Measurements from ENCODE around the gene BLCAP. TPM values are rescaled to one million over a fixed set of nuclear protein-coding genes. Genes with fewer than 3 reads are reported as not detected.

The BLCAP gene
- total RNA-seq, 1 donor from 2014 or later: 178 TPM

GRCh38 chr20:37513779-37514359 is 13.8 kb downstream of the BLCAP start:
- H3K4me1 Mint-ChIP-seq (ENCODE audit: unreplicated experiment): peaks cover 41% of the 10 kb centered on the region
- no peak for DNase-seq (ENCODE audit: low spot score)
- H3K27me3 Mint-ChIP-seq (ENCODE audit: unreplicated experiment): peaks cover 5% of the 10 kb centered on the region
- H3K4me3 Mint-ChIP-seq (ENCODE audit: unreplicated experiment): no peak overlapping the region
- H3K36me3 Mint-ChIP-seq (ENCODE audit: low read depth, unreplicated experiment): peaks cover 48% of the 10 kb centered on the region
- TF ChIP-seq CTCF (IDR thresholded peaks at IDR 0.05; ENCODE audit: unreplicated experiment): no peak
- H3K27ac Mint-ChIP-seq (ENCODE audit: unreplicated experiment): no peak overlapping the region
- no peaks in the 10 kb centered on the region for H3K9me3 Mint-ChIP-seq (ENCODE audit: unreplicated experiment)

DNA sequence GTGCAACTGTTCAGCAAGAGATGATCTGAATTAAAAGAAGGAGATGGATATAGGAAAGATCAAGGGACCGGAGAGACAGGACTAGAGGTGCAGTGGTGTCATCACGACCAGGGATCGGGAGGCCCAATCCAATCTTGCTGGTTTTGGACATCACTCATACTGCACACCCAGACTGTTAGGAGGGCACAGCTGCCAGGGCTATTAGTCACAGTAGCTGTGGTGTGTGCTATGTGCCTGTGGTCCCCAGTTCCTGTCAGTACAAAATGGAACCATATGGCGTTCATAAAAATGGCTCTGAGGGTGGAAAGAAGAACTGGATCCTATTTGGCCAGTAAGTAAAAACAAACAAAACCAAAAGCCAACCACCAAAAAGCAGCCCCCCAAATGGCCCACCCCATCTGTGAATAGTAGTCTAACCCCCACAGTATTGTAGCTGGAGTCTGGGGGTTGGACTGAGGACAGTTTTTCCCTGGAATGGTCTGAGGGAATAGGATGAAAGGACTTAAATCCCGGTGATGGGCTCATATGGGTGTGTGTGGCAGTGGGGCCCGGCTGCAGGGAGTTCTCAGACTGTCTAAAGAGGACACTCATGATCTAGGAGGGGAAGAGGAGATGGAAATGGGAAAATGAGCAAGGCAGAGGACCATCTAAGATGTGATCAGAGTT is 15.9 kb downstream of the BLCAP start:
- H3K4me1 Mint-ChIP-seq (ENCODE audit: unreplicated experiment): peaks cover 20% of the 10 kb centered on the region

DNA sequence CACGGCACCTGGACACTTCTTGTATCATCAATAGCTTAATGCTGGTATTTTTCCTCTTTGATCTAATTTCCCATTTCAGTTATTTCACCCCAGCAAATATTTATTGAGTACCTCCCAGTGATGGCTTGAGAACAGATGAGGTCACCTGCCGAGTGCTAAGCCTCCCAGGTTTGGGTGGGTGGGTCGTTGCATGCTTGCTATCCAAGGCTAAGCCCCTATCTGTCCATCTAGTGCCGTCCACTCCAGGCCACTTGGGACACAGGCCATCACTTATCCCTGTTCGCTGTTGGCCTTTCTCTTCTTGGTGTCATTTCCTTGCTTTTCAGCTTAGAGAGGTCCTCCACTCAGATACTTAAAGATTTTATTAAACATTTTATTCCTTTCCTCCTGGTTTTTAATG is 17.4 kb downstream of the BLCAP start:
- Mint-ChIP-seq H3K36me3 (ENCODE audit: low read depth, unreplicated experiment) (peaks cover 29% of the 10 kb centered on the region), H3K27ac (ENCODE audit: unreplicated experiment) (peak overlapping the region; percentile 19), H3K27me3 (ENCODE audit: unreplicated experiment) (peaks cover 2% of the 10 kb centered on the region)

More for the DNA sequence above, 15.9 kb downstream of the BLCAP start:
- TF ChIP-seq CTCF (IDR thresholded peaks at IDR 0.05; ENCODE audit: unreplicated experiment): no peak
- Mint-ChIP-seq H3K27me3 (ENCODE audit: unreplicated experiment) (peaks cover 2% of the 10 kb centered on the region), H3K36me3 (ENCODE audit: low read depth, unreplicated experiment) (peaks cover 35% of the 10 kb centered on the region), H3K4me3 (ENCODE audit: unreplicated experiment) (peak overlapping the region; percentile 19), H3K9me3 (ENCODE audit: unreplicated experiment) (no peaks in the 10 kb centered on the region), H3K27ac (ENCODE audit: unreplicated experiment) (no peak overlapping the region)
- DNase-seq (ENCODE audit: low spot score): no peak

DNA sequence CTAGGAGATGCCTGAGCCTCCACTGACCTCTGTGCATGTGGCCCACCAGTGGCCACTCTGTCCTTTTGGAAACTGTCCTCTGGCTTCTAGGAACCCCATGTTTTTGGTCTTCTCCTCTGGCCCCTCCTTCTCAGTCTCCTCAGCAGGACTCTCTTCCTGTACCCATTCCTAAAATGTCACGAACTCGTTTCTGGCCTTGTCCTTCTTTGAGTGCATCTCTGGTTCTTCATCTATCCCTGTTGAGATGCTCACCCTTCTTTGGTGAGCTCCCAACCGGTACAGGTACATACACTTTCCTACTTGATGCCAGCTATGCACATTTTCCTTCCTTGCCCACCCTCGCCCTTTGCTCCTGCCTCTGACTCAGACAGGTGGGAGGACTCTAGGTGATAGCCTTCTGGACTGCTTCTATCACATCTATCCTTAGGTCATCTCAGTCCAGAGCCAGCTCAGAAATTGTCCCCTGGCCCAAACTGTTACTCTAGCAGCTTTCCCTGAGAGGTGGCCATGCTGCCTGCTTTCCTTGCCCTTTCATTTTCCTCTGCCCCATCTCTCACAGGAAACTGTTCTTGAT is 21.4 kb downstream of the BLCAP start:
- Mint-ChIP-seq H3K4me1 (ENCODE audit: unreplicated experiment) (no peaks in the 10 kb centered on the region), H3K9me3 (ENCODE audit: unreplicated experiment) (no peaks in the 10 kb centered on the region), H3K36me3 (ENCODE audit: low read depth, unreplicated experiment) (peaks cover 12% of the 10 kb centered on the region), H3K27ac (ENCODE audit: unreplicated experiment) (no peak overlapping the region), H3K4me3 (ENCODE audit: unreplicated experiment) (no peak overlapping the region), H3K27me3 (ENCODE audit: unreplicated experiment) (no peaks in the 10 kb centered on the region)
- TF ChIP-seq CTCF (IDR thresholded peaks at IDR 0.05; ENCODE audit: unreplicated experiment): no peak
- DNase-seq (ENCODE audit: low spot score): no peak

More for the DNA sequence above, 17.4 kb downstream of the BLCAP start:
- no peak for DNase-seq (ENCODE audit: low spot score)
- Mint-ChIP-seq H3K4me1 (ENCODE audit: unreplicated experiment) (peaks cover 8% of the 10 kb centered on the region), H3K9me3 (ENCODE audit: unreplicated experiment) (no peaks in the 10 kb centered on the region), H3K4me3 (ENCODE audit: unreplicated experiment) (no peak overlapping the region)
- TF ChIP-seq CTCF (IDR thresholded peaks at IDR 0.05; ENCODE audit: unreplicated experiment): no peak
